Neural cell (in vitro differentiated cells): Measurements from ENCODE around the gene GLB1L3. TPM values are rescaled to one million over a fixed set of nuclear protein-coding genes. Genes with fewer than 3 reads are reported as not detected.

Source experiments
- H2AFZ ChIP-seq: fragments of 200-600, 300-800 bp; sonication (generic), shearing (Covaris generic); 2 replicates; pipeline ENCODE4 v1.6.0; 2014; ENCODE audit warnings: low read depth, mild to moderate bottlenecking, antibody characterized with exemption, low read length, moderate library complexity
- H3F3A ChIP-seq: fragments of 200-600 bp; shearing (Covaris generic); 2 replicates; pipeline ENCODE4 v1.6.1; 2016; ENCODE audit warnings: mild to moderate bottlenecking, moderate library complexity, mixed read lengths, antibody characterized with exemption, low read length; ENCODE audit not compliant: insufficient read depth, poor library complexity, severe bottlenecking
- H3K27ac ChIP-seq: fragments of 200-600, 300-800 bp; sonication (generic), shearing (Covaris generic); 2 replicates; pipeline ENCODE4 v1.5.1; 2014; ENCODE audit warnings: mild to moderate bottlenecking, low read length, moderate library complexity
- H3K27me3 ChIP-seq: fragments of 300-800, 200-600 bp; sonication (generic), shearing (Covaris generic); 2 replicates; pipeline ENCODE4 v1.6.0; 2014; ENCODE audit warnings: mild to moderate bottlenecking, low read depth, low read length, moderate library complexity; ENCODE audit not compliant: insufficient read depth
- H3K36me3 ChIP-seq: fragments of 300-800, 200-600 bp; sonication (generic), shearing (Covaris generic); 2 replicates; pipeline ENCODE4 v1.5.1; 2014; ENCODE audit warnings: mild to moderate bottlenecking, antibody characterized with exemption, low read length, moderate library complexity; ENCODE audit not compliant: insufficient read depth
- H3K4me2 ChIP-seq: fragments of 300-800, 200-600 bp; sonication (generic), shearing (Covaris generic); 2 replicates; pipeline ENCODE4 v1.6.0; 2014; ENCODE audit warnings: mild to moderate bottlenecking, low read length
- H3K4me3 ChIP-seq: fragments of 300-800, 200-600 bp; sonication (generic), shearing (Covaris generic); 2 replicates; pipeline ENCODE4 v1.5.1; 2014; ENCODE audit warnings: mild to moderate bottlenecking, low read length, moderate library complexity
- H3K79me2 ChIP-seq: fragments of 200-600 bp; shearing (Covaris generic); replicated peaks from 2 replicates; pipeline ENCODE4 v1.6.0; 2014; ENCODE audit warnings: mild to moderate bottlenecking, low read length, moderate library complexity; ENCODE audit not compliant: insufficient read depth
- H3K9ac ChIP-seq: fragments of 300-800, 200-600 bp; sonication (generic), shearing (Covaris generic); 2 replicates; pipeline ENCODE4 v1.6.1; 2016; ENCODE audit warnings: mild to moderate bottlenecking, low read length, mixed read lengths
- H3K9me2 ChIP-seq: fragments of 200-600 bp; shearing (Covaris generic); 2 replicates; pipeline ENCODE4 v1.6.1; 2016; ENCODE audit warnings: mild to moderate bottlenecking, low read length, mixed read lengths; ENCODE audit not compliant: insufficient read depth
- H3K9me3 ChIP-seq: fragments of 200-600, 300-800 bp; sonication (generic), shearing (Covaris generic); 2 replicates; pipeline ENCODE4 v1.6.1; 2016; ENCODE audit warnings: mild to moderate bottlenecking, mixed run types, low read length, moderate library complexity, mixed read lengths
- H4K20me1 ChIP-seq: fragments of 200-600 bp; shearing (Covaris generic); 2 replicates; pipeline ENCODE4 v1.6.1; 2016; ENCODE audit warnings: mild to moderate bottlenecking, mixed run types; ENCODE audit not compliant: insufficient read depth
- EP300 ChIP-seq: fragments of 450-650 bp; conservative IDR thresholded peaks from 2 replicates; pipeline ENCODE4 v1.6.1; 2014; ENCODE audit warnings: antibody characterized with exemption, mild to moderate bottlenecking, moderate library complexity; ENCODE audit not compliant: poor library complexity, severe bottlenecking
- EZH2 ChIP-seq: fragments of 200-600, 300-800 bp; shearing (Covaris generic), sonication (generic); IDR thresholded peaks from 2 replicates; pipeline ENCODE4 v1.6.1; 2014; ENCODE audit warnings: antibody characterized with exemption, low read length, borderline replicate concordance, mild to moderate bottlenecking; ENCODE audit not compliant: insufficient read depth, poor library complexity, severe bottlenecking
- MXI1 ChIP-seq: fragments of 450-650 bp; conservative IDR thresholded peaks from 2 replicates; pipeline ENCODE4 v1.6.1; 2014; ENCODE audit warnings: antibody characterized with exemption, mild to moderate bottlenecking; ENCODE audit not compliant: poor library complexity, severe bottlenecking
- POLR2AphosphoS5 ChIP-seq: IDR thresholded peaks from 2 replicates; pipeline ENCODE4 v1.6.1; 2012
- RAD21 ChIP-seq: fragments of 450-650 bp; conservative IDR thresholded peaks from 2 replicates; pipeline ENCODE4 v1.6.1; 2014; ENCODE audit warnings: antibody characterized with exemption, mild to moderate bottlenecking, moderate library complexity
- SMC3 ChIP-seq: fragments of 450-650 bp; conservative IDR thresholded peaks from 2 replicates; pipeline ENCODE4 v1.6.1; 2014; ENCODE audit warnings: antibody characterized with exemption, mild to moderate bottlenecking, moderate library complexity; ENCODE audit not compliant: poor library complexity
- TAF1 ChIP-seq: IDR thresholded peaks from 2 replicates; pipeline ENCODE4 v1.6.1; 2012; ENCODE audit warnings: low read depth
- polyA plus RNA-seq: library from polyadenylated mRNA; depleted of rRNA; stranded (reverse); fragments of >200 nt; gene quantifications from 2 replicates; pipeline ENCODE4 v1.2.3, GENCODE V29; 2014
- TF ChIP-seq, protein P1 (sequence below): IDR thresholded peaks from 2 replicates; pipeline ENCODE4 v1.6.1; 2012; ENCODE audit warnings: borderline replicate concordance
- TF ChIP-seq, protein P2 (sequence below): fragments of 450-650 bp; IDR thresholded peaks from 2 replicates; pipeline ENCODE4 v1.5.1; 2014; ENCODE audit warnings: antibody characterized with exemption, mild to moderate bottlenecking, moderate library complexity; ENCODE audit not compliant: poor library complexity, severe bottlenecking

Gene GLB1L3
- polyA plus RNA-seq, 1 donor from 2014 or later = 0.19 TPM

DNA sequence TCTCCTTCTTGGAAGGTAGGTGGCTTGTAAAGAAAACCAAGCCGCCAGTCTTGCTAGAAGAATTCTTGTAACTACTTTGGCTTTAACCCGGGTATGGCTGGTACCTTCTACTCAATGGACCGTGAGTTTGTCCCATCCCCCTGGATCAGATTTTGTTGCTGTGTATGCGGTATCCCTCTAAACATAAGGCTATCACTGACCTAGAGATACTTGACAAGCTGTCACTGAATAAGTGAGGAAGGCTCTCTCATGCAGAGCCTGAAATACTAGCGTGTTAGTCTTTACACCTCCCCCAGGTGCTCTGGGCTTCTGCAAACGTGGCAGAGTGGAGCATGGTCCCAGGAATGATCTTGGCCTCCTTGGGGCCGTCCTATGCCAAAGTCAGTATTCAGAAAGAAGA lies 90.1 kb downstream of the GLB1L3 start:
- Histone ChIP-seq H3F3A (no peaks in the 10 kb centered on the region), H4K20me1 (no peaks in the 10 kb centered on the region), H3K9ac (no peak overlapping the region), H3K27me3 (no peaks in the 10 kb centered on the region), H3K4me2 (no peak overlapping the region), H3K4me3 (no peak overlapping the region), H3K9me2 (no peaks in the 10 kb centered on the region), H3K27ac (no peak overlapping the region), H3K36me3 (no peaks in the 10 kb centered on the region), H3K79me2 (no peaks in the 10 kb centered on the region), H3K9me3 (no peaks in the 10 kb centered on the region), H2AFZ (no peak overlapping the region)
- TF ChIP-seq RAD21 = no peak
- TF ChIP-seq, protein P1, sequence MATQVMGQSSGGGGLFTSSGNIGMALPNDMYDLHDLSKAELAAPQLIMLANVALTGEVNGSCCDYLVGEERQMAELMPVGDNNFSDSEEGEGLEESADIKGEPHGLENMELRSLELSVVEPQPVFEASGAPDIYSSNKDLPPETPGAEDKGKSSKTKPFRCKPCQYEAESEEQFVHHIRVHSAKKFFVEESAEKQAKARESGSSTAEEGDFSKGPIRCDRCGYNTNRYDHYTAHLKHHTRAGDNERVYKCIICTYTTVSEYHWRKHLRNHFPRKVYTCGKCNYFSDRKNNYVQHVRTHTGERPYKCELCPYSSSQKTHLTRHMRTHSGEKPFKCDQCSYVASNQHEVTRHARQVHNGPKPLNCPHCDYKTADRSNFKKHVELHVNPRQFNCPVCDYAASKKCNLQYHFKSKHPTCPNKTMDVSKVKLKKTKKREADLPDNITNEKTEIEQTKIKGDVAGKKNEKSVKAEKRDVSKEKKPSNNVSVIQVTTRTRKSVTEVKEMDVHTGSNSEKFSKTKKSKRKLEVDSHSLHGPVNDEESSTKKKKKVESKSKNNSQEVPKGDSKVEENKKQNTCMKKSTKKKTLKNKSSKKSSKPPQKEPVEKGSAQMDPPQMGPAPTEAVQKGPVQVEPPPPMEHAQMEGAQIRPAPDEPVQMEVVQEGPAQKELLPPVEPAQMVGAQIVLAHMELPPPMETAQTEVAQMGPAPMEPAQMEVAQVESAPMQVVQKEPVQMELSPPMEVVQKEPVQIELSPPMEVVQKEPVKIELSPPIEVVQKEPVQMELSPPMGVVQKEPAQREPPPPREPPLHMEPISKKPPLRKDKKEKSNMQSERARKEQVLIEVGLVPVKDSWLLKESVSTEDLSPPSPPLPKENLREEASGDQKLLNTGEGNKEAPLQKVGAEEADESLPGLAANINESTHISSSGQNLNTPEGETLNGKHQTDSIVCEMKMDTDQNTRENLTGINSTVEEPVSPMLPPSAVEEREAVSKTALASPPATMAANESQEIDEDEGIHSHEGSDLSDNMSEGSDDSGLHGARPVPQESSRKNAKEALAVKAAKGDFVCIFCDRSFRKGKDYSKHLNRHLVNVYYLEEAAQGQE = no peak
- TF ChIP-seq SMC3 = no peak
- TF ChIP-seq, protein P2, sequence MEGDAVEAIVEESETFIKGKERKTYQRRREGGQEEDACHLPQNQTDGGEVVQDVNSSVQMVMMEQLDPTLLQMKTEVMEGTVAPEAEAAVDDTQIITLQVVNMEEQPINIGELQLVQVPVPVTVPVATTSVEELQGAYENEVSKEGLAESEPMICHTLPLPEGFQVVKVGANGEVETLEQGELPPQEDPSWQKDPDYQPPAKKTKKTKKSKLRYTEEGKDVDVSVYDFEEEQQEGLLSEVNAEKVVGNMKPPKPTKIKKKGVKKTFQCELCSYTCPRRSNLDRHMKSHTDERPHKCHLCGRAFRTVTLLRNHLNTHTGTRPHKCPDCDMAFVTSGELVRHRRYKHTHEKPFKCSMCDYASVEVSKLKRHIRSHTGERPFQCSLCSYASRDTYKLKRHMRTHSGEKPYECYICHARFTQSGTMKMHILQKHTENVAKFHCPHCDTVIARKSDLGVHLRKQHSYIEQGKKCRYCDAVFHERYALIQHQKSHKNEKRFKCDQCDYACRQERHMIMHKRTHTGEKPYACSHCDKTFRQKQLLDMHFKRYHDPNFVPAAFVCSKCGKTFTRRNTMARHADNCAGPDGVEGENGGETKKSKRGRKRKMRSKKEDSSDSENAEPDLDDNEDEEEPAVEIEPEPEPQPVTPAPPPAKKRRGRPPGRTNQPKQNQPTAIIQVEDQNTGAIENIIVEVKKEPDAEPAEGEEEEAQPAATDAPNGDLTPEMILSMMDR = no peak
- no peak for TF ChIP-seq EP300
- TF ChIP-seq TAF1 = no peak
- TF ChIP-seq MXI1 = no peak
- TF ChIP-seq POLR2AphosphoS5 = no peak
- TF ChIP-seq EZH2 = no peak

DNA sequence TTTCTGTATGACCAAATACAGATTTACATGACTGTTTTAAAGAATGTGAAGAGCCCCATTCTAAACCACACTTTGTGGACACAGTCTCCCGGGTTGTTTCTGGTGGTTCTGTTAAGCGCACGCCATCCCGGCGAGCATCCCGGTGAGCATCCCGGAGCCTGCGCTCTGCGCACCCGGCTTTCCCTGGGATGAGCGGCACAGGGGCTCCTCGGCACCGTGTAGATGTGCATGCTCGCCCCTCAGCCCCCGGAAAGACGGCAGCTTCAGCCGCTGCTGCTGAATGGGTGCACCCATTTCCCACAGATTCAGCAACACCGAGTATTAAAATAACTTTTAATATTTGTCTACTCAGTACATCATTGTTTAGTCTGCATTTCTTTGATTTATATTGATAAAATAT lies 91.6 kb downstream of the GLB1L3 start:
- Histone ChIP-seq H2AFZ (no peak overlapping the region), H3F3A (no peaks in the 10 kb centered on the region), H3K79me2 (no peaks in the 10 kb centered on the region), H3K4me3 (no peak overlapping the region), H3K9me2 (no peaks in the 10 kb centered on the region), H3K9ac (no peak overlapping the region), H3K27me3 (no peaks in the 10 kb centered on the region), H3K27ac (no peak overlapping the region), H3K9me3 (no peaks in the 10 kb centered on the region), H4K20me1 (no peaks in the 10 kb centered on the region), H3K36me3 (no peaks in the 10 kb centered on the region), H3K4me2 (no peak overlapping the region)
- TF ChIP-seq MXI1 (no peak), POLR2AphosphoS5 (no peak), SMC3 (no peak), EP300 (no peak), TAF1 (no peak), EZH2 (no peak), RAD21 (no peak)
- TF ChIP-seq, protein P2 = no peak
- TF ChIP-seq, protein P1 = no peak
